HCT116 (cell line): ENCODE results near the gene PDLIM7. TPM values are rescaled to one million over a fixed set of nuclear protein-coding genes. Genes with fewer than 3 reads are reported as not detected.

Source experiments
- ATAC-seq: fragments of 200-7000 bp; cut with Tn5 transposase; 2 replicates; pipeline ENCODE4 v1.9.1; 2020; ENCODE audit warnings: mild to moderate bottlenecking, moderate library complexity
- BruUV-seq: library from RNA; stranded (reverse); fragments of 400-500 nt; replicated peaks from 2 replicates; lab custom pipeline; 2021; lab: Mats Ljungman, UMichigan
- CTCF ChIA-PET: fragments of 300-600 bp; sonication (Branson Sonifier 250); formaldehyde crosslinking; loops from one replicate; lab custom pipeline; 2021; ENCODE audit warnings: antibody characterized with exemption; lab: Charles Lee
- POLR2A ChIA-PET: fragments of 300-600, 350-600 bp; sonication (Branson Sonifier 250); formaldehyde crosslinking; loops from one replicate; lab custom pipeline; 2021; ENCODE audit warnings: antibody characterized with exemption; lab: Charles Lee
- RAD21 ChIA-PET, 2 experiments: fragments of 300-600 bp; sonication (Branson Sonifier 250); formaldehyde crosslinking; loops; one replicate each; lab custom pipeline; 2023; ENCODE audit warnings: low total read pairs in 2 of 2; ENCODE audit not compliant: uncharacterized antibody in 2 of 2, unreplicated experiment in 2 of 2, low non-redundant PET in 1 of 2; lab: Charles Lee
- DNase-seq: peaks from one replicate; pipeline ENCODE4 v3.0.0-alpha.2; 2010; ENCODE audit warnings: low read depth, low spot score
- H2AFZ ChIP-seq: fragments of 200-600 bp; shearing (Covaris generic), sonication (generic); 2 replicates; pipeline ENCODE4 v1.6.1; 2017; ENCODE audit warnings: low read depth, mixed run types, mixed read lengths, antibody characterized with exemption, low read length; ENCODE audit not compliant: poor library complexity, severe bottlenecking
- H3K27ac ChIP-seq: 2 replicates; pipeline ENCODE4 v1.5.1; 2012; ENCODE audit warnings: low read depth, low read length
- H3K27me3 ChIP-seq: fragments of 200-600 bp; sonication (generic); 2 replicates; pipeline ENCODE4 v1.6.1; 2016; ENCODE audit warnings: mixed run types, low read length, mixed read lengths; ENCODE audit not compliant: insufficient read depth
- H3K36me3 ChIP-seq, 2 experiments: fragments of 200-500 bp in 1 of 2; fragments of 200-600 bp in 1 of 2; sonication (Bioruptor generic) in 1 of 2; sonication (generic) in 1 of 2; 2 replicates each; pipeline versions ENCODE4 v1.5.1 to v1.6.1; 2014 to 2016; ENCODE audit warnings: low read length in 2 of 2, inconsistent platforms in 1 of 2, mixed read lengths in 1 of 2, mixed run types in 1 of 2; ENCODE audit not compliant: insufficient read depth in 2 of 2, control insufficient read depth in 1 of 2
- H3K4me1 ChIP-seq, 2 experiments: fragments of 200-600 bp in 1 of 2; sonication (generic) in 1 of 2; 2 replicates each; pipeline versions ENCODE4 v1.5.1 to v1.6.1; 2012 to 2017; ENCODE audit warnings: low read length in 2 of 2, inconsistent platforms in 1 of 2, mild to moderate bottlenecking in 1 of 2, mixed read lengths in 1 of 2, mixed run types in 1 of 2, moderate library complexity in 1 of 2; ENCODE audit not compliant: insufficient read depth in 2 of 2, control insufficient read depth in 1 of 2
- H3K4me2 ChIP-seq: fragments of 200-600 bp; sonication (generic); 2 replicates; pipeline ENCODE4 v1.6.1; 2017; ENCODE audit warnings: mixed run types, low read length, mixed read lengths
- H3K4me3 ChIP-seq, 2 experiments: fragments of 200-600 bp in 1 of 2; sonication (generic) in 1 of 2; replicated peaks in 1 of 2; 2 replicates each; pipeline ENCODE4 v1.5.1; 2011 to 2016; ENCODE audit warnings: low read length in 2 of 2, control low read depth in 1 of 2, low read depth in 1 of 2, mild to moderate bottlenecking in 1 of 2, mixed read lengths in 1 of 2, mixed run types in 1 of 2
- H3K79me2 ChIP-seq: fragments of 200-600 bp; sonication (generic); 2 replicates; pipeline ENCODE4 v1.6.1; 2017; ENCODE audit warnings: mild to moderate bottlenecking, mixed run types, low read length, moderate library complexity, mixed read lengths; ENCODE audit not compliant: insufficient read depth
- H3K9ac ChIP-seq: fragments of 200-600 bp; sonication (generic); 2 replicates; pipeline ENCODE4 v1.6.1; 2016; ENCODE audit warnings: low read length, mixed read lengths
- H3K9me2 ChIP-seq: fragments of 200-600 bp; sonication (generic), shearing (Covaris generic); 2 replicates; pipeline ENCODE4 v1.6.1; 2017; ENCODE audit warnings: mixed run types, mild to moderate bottlenecking, moderate library complexity; ENCODE audit not compliant: insufficient read depth
- H3K9me3 ChIP-seq, 2 experiments: fragments of 200-500 bp in 1 of 2; fragments of 200-600 bp in 1 of 2; sonication (Bioruptor generic) in 1 of 2; sonication (generic) in 1 of 2; 2 replicates each; pipeline ENCODE4 v1.6.1; 2014 to 2017; ENCODE audit warnings: low read length in 2 of 2, mixed read lengths in 2 of 2, inconsistent platforms in 1 of 2, low read depth in 1 of 2, mild to moderate bottlenecking in 1 of 2, mixed run types in 1 of 2, moderate library complexity in 1 of 2; ENCODE audit not compliant: control insufficient read depth in 1 of 2, insufficient read depth in 1 of 2
- H4K20me1 ChIP-seq: fragments of 200-600 bp; sonication (generic), shearing (Covaris generic); 2 replicates; pipeline ENCODE4 v1.6.1; 2017; ENCODE audit warnings: mixed run types, mild to moderate bottlenecking, moderate library complexity; ENCODE audit not compliant: insufficient read depth
- CEBPB ChIP-seq: IDR thresholded peaks from 2 replicates; pipeline ENCODE4 v1.6.1; 2012; ENCODE audit warnings: low read depth
- ELF1 ChIP-seq: IDR thresholded peaks from 2 replicates; pipeline ENCODE4 v1.6.1; 2012; ENCODE audit warnings: low read depth, borderline replicate concordance
- EZH2phosphoT487 ChIP-seq: fragments of 200-600 bp; IDR thresholded peaks from 2 replicates; pipeline ENCODE4 v1.6.1; 2018; ENCODE audit warnings: antibody characterized with exemption, borderline replicate concordance
- FOSL1 ChIP-seq: IDR thresholded peaks from 2 replicates; pipeline ENCODE4 v1.6.1; 2012; ENCODE audit warnings: low read depth
- MAX ChIP-seq: IDR thresholded peaks from 2 replicates; pipeline ENCODE4 v1.6.1; 2012
- POLR2A ChIP-seq: IDR thresholded peaks from 2 replicates; pipeline ENCODE4 v1.7.0; 2011; ENCODE audit warnings: borderline replicate concordance; ENCODE audit not compliant: insufficient read depth, insufficient read length; ENCODE audit errors: extremely low read depth
- REST ChIP-seq: IDR thresholded peaks from 2 replicates; pipeline ENCODE4 v1.6.1; 2012; ENCODE audit warnings: low read depth
- SP1 ChIP-seq: IDR thresholded peaks from 2 replicates; pipeline ENCODE4 v1.6.1; 2012; ENCODE audit warnings: low read depth
- TCF7L2 ChIP-seq: IDR thresholded peaks from 2 replicates; pipeline ENCODE4 v1.7.0; 2011; ENCODE audit warnings: borderline replicate concordance, inconsistent platforms; ENCODE audit not compliant: insufficient read depth, insufficient read length; ENCODE audit errors: extremely low read depth
- ZBTB33 ChIP-seq: IDR thresholded peaks from 2 replicates; pipeline ENCODE4 v1.6.1; 2011; ENCODE audit warnings: mild to moderate bottlenecking, low read length, moderate library complexity; ENCODE audit not compliant: insufficient replicate concordance; ENCODE audit errors: extremely low read depth
- ZFX ChIP-seq: fragments of 450-650 bp; IDR thresholded peaks from 2 replicates; pipeline ENCODE4 v1.6.1; 2017
- intact Hi-C: fragments of 100-400 bp; cut with micrococcal nuclease; formaldehyde crosslinking; loops from 2 replicates; pipeline ENCODE4 v1.10.0; 2022
- total RNA-seq: library from RNA; stranded (reverse); gene quantifications from one replicate; pipeline ENCODE4 v1.2.1, GENCODE V29; 2021; ENCODE audit not compliant: unreplicated experiment

PDLIM7 gene
- total RNA-seq, 1 experiment from 2014 or later = 153 TPM

GRCh38 chr5:177457852-177458681 is 39.3 kb downstream of the PDLIM7 start:
- TF ChIP-seq ZBTB33 (no peak), TCF7L2 (no peak), POLR2A (no peak), MAX (no peak), FOSL1 (no peak), SP1 (no peak), ZFX (no peak), CEBPB (no peak), EZH2phosphoT487 (no peak), REST (no peak), ELF1 (no peak)
- DNase-seq (no peak), ATAC-seq (no peak)
- RAD21 ChIA-PET = interaction anchor here (0.5 to 1.2 kb wide), 2 partner anchors 7 to 54 kb away, joined by 3 read pairs; no protein-coding TSS in a partner anchor
- POLR2A ChIA-PET = interaction anchor here (0.8 to 1.7 kb wide), 9 partner anchors 10 to 150 kb away, joined by 3 to 9 read pairs (median 4); partner anchors contain the start of gene PDLIM7
- Histone ChIP-seq H4K20me1 (no peaks in the 10 kb centered on the region), H3K36me3 (peaks cover 0 to 11% of the 10 kb centered on the region in 2 experiments; a peak in 1 of 4 replicates), H3K9ac (no peak overlapping the region), H3K9me2 (no peaks in the 10 kb centered on the region), H3K27me3 (no peaks in the 10 kb centered on the region), H2AFZ (no peak overlapping the region), H3K79me2 (no peaks in the 10 kb centered on the region; the same call in 1 of the 2 replicates), H3K27ac (no peak overlapping the region), H3K4me2 (no peak overlapping the region), H3K4me1 (peaks cover 8 to 40% of the 10 kb centered on the region in 2 experiments; a peak in 3 of 4 replicates), H3K4me3 (no peak overlapping the region), H3K9me3 (no peaks in the 10 kb centered on the region)
- no TSS peak for BruUV-seq
- intact Hi-C loops = loop anchor here (1.0 to 2.0 kb wide), 2 partner anchors 38 to 343 kb away; no protein-coding TSS in a partner anchor
- CTCF ChIA-PET = interaction anchor here (0.8 to 6.8 kb wide), 19 partner anchors 8 to 345 kb away, joined by 3 to 85 read pairs (median 4); partner anchors contain the start of genes GRK6, PDLIM7 and PFN3
